Calu3 (cell line): ENCODE measurements around the gene MED12L. TPM values are rescaled to one million over a fixed set of nuclear protein-coding genes. Genes with fewer than 3 reads are reported as not detected.

Experiments used
- BruUV-seq: library from RNA; stranded (reverse); fragments of 400-500 nt; replicated peaks from 2 replicates; lab custom pipeline; 2021; lab: Mats Ljungman, UMichigan
- CTCF ChIA-PET: fragments of 300-600 bp; sonication (Branson Sonifier 250); formaldehyde crosslinking; loops from one replicate; lab custom pipeline; 2022; ENCODE audit warnings: antibody characterized with exemption; lab: Charles Lee
- DNase-seq: peaks from one replicate; pipeline ENCODE4 v3.0.0; 2022
- H3K27ac Mint-ChIP-seq: one replicate; pipeline ENCODE4 v1.8.0; 2022; ENCODE audit warnings: mixed read lengths; ENCODE audit not compliant: unreplicated experiment
- H3K27me3 Mint-ChIP-seq: one replicate; pipeline ENCODE4 v1.8.0; 2022; ENCODE audit warnings: mixed read lengths; ENCODE audit not compliant: unreplicated experiment
- H3K36me3 Mint-ChIP-seq: one replicate; pipeline ENCODE4 v1.8.0; 2022; ENCODE audit warnings: mild to moderate bottlenecking, moderate library complexity, mixed read lengths; ENCODE audit not compliant: insufficient read depth, unreplicated experiment
- H3K4me1 Mint-ChIP-seq: one replicate; pipeline ENCODE4 v1.8.0; 2022; ENCODE audit warnings: mild to moderate bottlenecking, low read depth, mixed read lengths; ENCODE audit not compliant: unreplicated experiment
- H3K4me3 Mint-ChIP-seq: one replicate; pipeline ENCODE4 v1.8.0; 2022; ENCODE audit warnings: mild to moderate bottlenecking, low read depth, moderate library complexity, mixed read lengths; ENCODE audit not compliant: unreplicated experiment
- H3K9me3 Mint-ChIP-seq: one replicate; pipeline ENCODE4 v1.8.0; 2022; ENCODE audit warnings: low read depth, mixed read lengths; ENCODE audit not compliant: unreplicated experiment
- CTCF ChIP-seq: fragments of 200-600 bp; IDR thresholded peaks from one replicate; pipeline ENCODE4 v1.8.0; 2022; ENCODE audit warnings: antibody characterized with exemption; ENCODE audit not compliant: unreplicated experiment
- intact Hi-C: fragments of 100-400 bp; cut with micrococcal nuclease; formaldehyde crosslinking; loops from one replicate; pipeline ENCODE4 v1.10.0; 2022; ENCODE audit not compliant: unreplicated experiment
- total RNA-seq: library from RNA; stranded (reverse); gene quantifications from 2 replicates; pipeline ENCODE4 v1.2.3, GENCODE V29; 2022

Gene MED12L
- total RNA-seq, 1 experiment from 2014 or later: 4.6 TPM

GRCh38 chr3:151226088-151226563 is 140.7 kb downstream of the MED12L start:
- Mint-ChIP-seq H3K4me3 (no peak overlapping the region), H3K36me3 (no peaks in the 10 kb centered on the region), H3K4me1 (peaks cover 23% of the 10 kb centered on the region), H3K9me3 (peaks cover 6% of the 10 kb centered on the region), H3K27ac (no peak overlapping the region), H3K27me3 (no peaks in the 10 kb centered on the region)
- TF ChIP-seq CTCF: no peak
- DNase-seq: no peak
- CTCF ChIA-PET: interaction anchor here (0.7 kb wide), 1 partner anchor 141 kb away, joined by 4 read pairs; no protein-coding TSS in a partner anchor
- intact Hi-C loops: loop anchor here (5.0 to 10.0 kb wide), 5 partner anchors 141 to 1249 kb away; no protein-coding TSS in a partner anchor
- BruUV-seq: no TSS peak

- Mint-ChIP-seq H3K9me3 (peaks cover 6% of the 10 kb centered on the region), H3K27ac (no peak overlapping the region), H3K4me3 (no peak overlapping the region), H3K27me3 (no peaks in the 10 kb centered on the region), H3K36me3 (no peaks in the 10 kb centered on the region), H3K4me1 (peaks cover 23% of the 10 kb centered on the region)
- intact Hi-C loops: loop anchor here (1.0 to 10.0 kb wide), 7 partner anchors 56 to 1248 kb away; no protein-coding TSS in a partner anchor
- no TSS peak for BruUV-seq
- no peak for DNase-seq
- no peak for TF ChIP-seq CTCF
- CTCF ChIA-PET: interaction anchor here (1.9 kb wide), 1 partner anchor 59 kb away, joined by 7 read pairs; no protein-coding TSS in a partner anchor
Measured at GRCh38 chr3:151226825-151227224, 141.4 kb downstream of the MED12L start.

- no peak for DNase-seq
- H3K27me3 Mint-ChIP-seq: no peaks in the 10 kb centered on the region
- CTCF ChIA-PET: interaction anchor here (1.9 kb wide), 1 partner anchor 59 kb away, joined by 7 read pairs; no protein-coding TSS in a partner anchor
- intact Hi-C loops: loop anchor here (1.0 to 10.0 kb wide), 7 partner anchors 56 to 1247 kb away; no protein-coding TSS in a partner anchor
- peak overlapping the region; percentile 31 for H3K4me3 Mint-ChIP-seq
- peak overlapping the region; percentile 7 for H3K27ac Mint-ChIP-seq
- BruUV-seq: no TSS peak
- H3K4me1 Mint-ChIP-seq: peaks cover 23% of the 10 kb centered on the region
- H3K36me3 Mint-ChIP-seq: no peaks in the 10 kb centered on the region
- peaks cover 2% of the 10 kb centered on the region for H3K9me3 Mint-ChIP-seq
- no peak for TF ChIP-seq CTCF
Measured at GRCh38 chr3:151227266-151227806, 141.9 kb downstream of the MED12L start.

- Mint-ChIP-seq H3K4me3 (peak overlapping the region; percentile 31), H3K27me3 (no peaks in the 10 kb centered on the region), H3K36me3 (no peaks in the 10 kb centered on the region), H3K9me3 (no peaks in the 10 kb centered on the region), H3K27ac (peak overlapping the region; percentile 7), H3K4me1 (peaks cover 23% of the 10 kb centered on the region)
- DNase-seq: peak; percentile 85
- no TSS peak for BruUV-seq
- intact Hi-C loops: loop anchor here (1.0 to 10.0 kb wide), 7 partner anchors 55 to 1247 kb away; no protein-coding TSS in a partner anchor
- TF ChIP-seq CTCF: peak; percentile 94
- CTCF ChIA-PET: interaction anchor here (0.8 to 1.9 kb wide), 9 partner anchors 9 to 60 kb away, joined by 3 to 7 read pairs (median 3); no protein-coding TSS in a partner anchor
Measured at GRCh38 chr3:151227807-151228665, 142.6 kb downstream of the MED12L start.
